ENCODE measurements around the gene NFIA.

NFIA gene

DNA sequence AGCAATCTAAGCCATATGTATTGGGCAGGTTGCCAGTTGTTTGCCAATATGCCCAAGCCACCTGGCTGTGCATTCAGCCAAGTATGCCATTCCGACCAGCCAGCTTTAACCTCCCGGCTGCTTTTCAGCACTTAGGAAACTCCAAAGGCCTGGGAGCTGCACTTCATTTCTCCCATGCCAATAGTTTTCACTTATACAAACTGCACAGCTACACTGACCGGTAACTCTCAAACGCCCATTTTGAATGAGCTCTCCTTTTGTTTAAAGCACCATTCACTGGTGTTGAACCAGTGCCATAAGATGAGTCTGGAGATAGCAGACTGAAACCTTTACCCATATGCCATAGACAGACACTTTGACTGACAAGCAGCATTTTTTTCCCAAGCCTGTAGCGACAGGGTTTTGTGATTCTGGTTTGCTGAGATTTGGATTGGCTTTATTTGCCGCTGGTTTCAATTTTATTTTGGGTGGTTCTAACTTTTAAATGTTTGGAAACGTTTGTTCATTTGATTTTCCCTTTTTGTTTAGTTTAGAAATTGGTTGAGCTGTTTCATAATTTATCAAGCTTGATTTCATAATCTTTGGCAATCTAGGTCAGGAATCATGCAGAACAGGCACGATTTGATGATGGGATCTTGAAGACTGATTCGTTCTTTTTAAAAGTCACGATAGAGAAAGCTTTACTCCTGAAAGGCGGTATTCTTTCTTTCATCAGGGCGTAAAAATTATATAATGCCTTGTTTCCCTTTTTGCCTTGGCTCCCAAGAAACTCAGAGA lies 144.6 kb downstream of the NFIA start:
- no peak for DNase-seq

DNA sequence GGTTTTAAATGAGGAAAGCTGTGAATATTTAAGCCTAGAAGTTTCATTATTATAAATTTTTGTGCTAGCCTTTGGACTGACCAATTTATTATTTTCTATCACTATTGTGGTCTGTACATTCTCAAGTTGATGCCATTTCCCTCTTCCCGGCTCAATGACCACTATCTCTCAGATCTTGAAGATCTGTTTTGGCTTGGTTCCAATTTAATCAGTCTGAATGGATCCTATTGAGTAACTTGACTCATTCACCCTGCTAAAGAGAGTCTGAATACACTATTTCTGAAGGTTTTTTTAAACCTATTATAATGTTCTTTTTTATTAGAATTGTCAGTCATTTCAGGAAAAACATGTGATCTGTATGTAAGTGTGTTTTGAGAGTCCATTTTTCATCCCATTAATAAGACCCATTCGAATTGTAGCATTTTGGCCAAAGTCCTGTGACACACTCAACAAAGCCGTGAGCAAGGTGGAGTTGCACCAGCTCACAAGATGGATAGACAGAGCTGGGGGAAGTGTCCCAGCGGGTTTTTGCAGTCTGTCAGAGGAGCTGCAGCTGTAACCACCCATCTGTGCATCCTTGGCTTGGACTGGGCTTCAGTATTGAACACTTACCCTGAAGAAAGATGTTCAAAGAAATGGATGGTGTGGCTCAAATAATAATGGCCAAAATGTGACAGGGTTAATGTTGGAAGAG lies 145.6 kb downstream of the NFIA start:
- no peak for DNase-seq

DNA sequence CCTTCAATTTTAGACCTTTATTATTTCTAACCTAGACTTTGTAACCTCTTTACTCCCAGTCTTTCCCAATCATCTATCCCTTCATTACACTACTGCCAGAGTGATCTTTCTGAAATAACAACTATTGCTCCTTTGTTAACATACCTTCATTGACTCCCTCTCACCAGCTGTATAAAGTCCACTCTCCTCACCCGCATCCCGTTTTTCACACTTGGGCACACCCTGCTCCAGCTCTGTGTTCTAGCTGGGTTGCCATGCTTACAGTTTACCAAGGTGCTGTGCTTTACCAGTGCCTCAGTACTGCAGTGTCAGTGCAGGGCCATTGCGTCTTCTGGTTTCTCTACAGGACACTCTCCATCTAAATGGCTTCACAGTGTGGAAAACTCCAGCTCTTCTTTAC lies 148.2 kb downstream of the NFIA start:
- no peak for DNase-seq

DNA sequence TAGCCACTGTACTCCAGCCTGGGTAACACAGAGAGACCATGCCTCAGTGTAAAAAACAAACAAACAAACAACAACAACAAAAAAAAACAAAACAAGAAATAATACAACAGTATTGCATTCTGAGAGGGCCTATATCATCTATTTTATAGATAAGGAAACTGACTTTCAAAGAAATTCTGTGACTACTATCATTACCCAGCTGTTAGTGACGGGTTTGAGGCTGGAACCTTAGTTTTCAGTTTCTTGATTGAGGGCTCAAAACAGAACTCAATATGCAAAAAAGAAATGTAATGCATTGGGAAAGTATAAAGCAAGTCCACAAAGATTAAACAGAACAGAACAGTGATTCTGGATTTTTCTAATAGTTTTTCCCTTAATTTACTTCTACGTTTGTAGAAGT lies 149.4 kb downstream of the NFIA start:
- DNase-seq = no peak

DNA sequence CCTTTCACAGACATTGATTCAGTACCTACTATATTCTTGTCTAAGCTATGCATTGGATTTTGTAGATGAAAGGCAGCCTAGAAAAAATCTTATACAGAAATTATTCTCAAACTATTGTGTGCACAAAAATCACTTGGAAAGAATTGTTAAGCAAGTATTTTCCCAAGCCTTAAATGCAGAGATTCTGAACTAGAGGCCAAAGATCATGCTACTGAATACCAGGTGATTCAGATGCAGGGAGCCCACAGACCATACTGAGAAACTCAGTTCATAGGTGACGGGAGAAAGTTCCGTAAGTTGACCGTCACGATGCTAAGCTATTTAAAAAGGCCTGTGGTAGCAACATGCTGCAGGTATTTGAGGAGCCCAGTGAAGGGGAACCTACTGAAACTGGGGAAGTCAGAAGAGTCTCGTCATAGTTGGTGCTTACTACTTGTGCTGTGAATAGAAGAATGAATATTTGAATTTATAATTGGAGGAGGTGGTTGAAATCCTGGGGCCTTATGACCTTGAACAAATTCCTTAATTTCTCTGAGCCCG lies 150.8 kb downstream of the NFIA start:
- DNase-seq = no peak

DNA sequence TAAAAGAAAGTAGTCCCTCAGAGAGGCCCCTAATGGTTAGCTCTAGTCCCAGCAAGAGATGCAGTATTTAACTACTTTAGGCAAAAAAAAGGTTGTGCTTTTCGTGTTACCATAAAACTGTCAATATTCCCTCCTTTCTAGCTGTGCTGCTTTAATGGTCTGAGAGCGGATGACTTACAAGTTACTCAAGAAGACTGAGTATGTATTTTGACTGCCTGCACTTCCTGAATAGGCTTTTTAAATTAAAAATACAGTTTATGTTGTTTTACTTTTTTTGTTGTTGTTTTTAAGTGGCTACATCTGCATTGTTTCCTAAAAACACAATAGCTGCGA lies 152.2 kb downstream of the NFIA start:
- no peak for DNase-seq

DNA sequence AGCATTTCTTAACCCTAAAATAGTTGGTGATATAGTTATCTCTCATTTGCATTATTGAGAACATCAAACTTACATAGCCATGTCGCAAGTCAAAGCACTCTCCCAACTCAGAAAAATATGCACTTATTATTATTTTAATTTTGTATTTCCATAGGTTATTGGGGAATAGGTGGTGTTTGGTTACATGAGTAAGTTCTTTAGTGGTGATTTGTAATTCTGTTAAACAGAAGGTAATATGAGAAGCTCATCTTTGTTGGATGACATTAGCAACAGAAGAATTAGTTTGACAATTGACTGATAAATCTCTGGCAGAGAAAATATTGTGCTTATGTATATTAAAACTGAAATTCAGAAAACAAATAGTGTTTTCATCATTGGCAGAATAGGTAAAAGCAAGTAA lies 154.8 kb downstream of the NFIA start:
- no peak for DNase-seq

DNA sequence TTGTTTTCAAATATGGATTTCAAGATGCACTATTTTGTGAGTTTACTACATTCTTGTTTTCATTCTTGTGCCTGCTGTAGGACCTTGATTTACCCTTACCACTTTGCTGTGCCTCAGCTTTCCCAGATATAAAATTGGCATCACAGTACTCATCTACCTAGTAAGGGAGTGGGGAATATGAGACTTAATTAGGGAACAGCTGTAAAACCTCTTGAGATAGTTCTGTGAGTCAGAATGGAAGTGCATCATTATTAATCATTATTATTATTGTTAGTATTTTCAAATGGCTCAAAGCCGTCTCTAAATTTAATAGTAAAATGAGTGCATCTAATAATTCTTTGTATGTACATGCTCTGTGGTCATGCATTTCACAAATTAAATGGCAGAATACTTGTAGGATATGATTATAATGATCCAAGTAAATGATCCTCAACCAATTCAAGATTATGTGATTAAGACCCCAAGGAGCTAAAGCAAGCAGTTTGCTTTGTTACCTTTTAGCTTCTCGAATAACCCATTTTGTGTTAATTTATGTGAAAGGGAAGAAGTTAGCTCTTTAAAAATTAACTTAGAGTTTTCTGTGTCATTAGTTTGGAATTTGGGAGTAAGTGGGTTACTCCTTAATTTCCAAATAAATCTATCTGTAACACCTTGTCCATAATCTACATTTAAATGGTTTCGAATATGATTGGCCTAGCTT lies 155.4 kb downstream of the NFIA start:
- no peak for DNase-seq

DNA sequence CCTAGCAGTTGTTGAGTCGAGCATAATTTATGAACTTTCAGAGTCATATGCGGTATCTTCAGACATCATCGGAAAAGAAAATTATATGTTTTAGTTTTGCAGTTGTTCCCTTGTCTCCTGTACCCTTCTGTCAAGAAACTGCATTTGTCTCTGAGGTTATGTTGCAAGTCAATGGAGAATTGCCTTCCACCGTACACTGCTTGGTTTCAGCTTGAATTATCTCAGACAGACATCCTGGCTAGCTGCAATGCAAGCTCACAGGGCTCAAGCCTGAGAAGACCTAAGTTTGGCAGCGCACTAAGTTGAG lies 156.0 kb downstream of the NFIA start:
- DNase-seq = no peak

DNA sequence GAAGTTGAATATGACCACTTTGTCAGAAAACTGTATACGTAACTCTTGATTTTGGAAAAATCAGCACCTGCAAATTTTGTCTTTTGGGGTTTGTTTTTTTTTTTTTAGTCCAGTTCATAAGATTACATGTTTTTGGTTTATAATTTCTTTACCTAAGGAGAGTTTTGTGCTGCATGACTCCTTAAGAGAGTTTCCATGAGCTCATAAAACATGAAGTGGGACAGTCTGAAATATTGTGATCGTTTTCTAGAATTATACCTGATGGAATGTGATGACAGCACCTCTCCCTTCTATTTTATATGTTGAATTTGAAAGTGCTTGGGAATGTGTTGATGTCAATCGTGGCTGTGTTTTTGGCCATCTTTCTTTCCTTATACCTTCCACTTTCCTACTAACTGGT lies 158.5 kb downstream of the NFIA start:
- no peak for DNase-seq

DNA sequence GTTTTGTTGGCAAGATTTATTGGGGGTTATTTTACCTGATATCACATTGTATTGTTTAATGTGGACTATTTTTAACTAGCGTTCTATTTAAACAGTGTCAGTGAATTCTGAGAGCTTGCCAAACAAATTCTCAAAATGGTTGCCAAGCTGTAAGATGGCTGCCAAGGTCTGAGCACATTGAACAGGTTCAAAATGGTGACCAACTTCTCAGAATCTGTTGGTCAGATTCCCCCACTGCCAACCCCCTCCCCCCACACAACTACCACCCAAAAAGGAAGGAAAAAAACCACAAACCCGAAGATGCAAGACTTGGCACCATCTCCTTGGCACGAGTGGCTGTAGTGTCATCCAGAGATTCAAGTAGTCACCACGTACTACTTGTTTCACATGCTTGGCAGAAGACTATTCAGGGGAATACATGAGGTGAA lies 159.1 kb downstream of the NFIA start:
- no peak for DNase-seq

DNA sequence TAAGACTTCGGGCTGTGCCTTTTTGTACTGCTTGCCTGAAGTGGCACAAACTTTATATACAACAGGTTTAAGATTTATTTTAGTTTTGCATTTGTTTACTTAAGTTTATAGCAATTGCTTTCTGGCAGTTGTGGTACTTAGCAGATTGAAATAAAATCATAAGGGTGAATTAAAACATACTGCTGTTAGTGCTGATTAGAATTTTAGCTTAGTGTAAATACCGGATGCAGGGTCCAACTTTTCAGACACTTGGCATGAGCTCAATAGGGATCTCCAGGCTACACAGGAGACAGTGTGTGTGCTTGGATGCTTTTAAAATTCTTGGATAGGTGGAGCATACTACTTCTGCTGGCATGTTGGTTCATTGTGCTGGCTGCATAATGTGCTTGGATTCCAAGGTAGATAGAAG lies 159.6 kb downstream of the NFIA start:
- no peak for DNase-seq

DNA sequence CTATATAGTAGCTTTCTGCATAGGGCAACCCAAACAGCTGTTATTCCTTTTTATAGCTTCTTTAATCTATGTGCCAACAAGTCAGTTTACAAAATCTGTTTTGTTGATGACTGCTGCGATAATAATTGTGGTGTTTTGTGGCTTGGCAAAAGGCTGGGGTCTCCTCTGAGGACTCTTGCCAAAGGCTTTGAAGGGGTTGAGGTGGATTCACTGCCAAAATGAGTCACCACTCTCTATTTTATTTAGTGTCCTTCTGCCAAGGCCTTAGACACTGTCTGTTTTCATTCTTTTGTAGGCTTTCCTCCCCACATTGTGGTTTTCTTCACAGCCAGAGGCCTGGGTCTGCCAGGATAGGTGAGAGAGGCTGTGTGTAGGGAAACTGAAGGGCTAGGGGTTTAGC lies 161.8 kb downstream of the NFIA start:
- no peak for DNase-seq

DNA sequence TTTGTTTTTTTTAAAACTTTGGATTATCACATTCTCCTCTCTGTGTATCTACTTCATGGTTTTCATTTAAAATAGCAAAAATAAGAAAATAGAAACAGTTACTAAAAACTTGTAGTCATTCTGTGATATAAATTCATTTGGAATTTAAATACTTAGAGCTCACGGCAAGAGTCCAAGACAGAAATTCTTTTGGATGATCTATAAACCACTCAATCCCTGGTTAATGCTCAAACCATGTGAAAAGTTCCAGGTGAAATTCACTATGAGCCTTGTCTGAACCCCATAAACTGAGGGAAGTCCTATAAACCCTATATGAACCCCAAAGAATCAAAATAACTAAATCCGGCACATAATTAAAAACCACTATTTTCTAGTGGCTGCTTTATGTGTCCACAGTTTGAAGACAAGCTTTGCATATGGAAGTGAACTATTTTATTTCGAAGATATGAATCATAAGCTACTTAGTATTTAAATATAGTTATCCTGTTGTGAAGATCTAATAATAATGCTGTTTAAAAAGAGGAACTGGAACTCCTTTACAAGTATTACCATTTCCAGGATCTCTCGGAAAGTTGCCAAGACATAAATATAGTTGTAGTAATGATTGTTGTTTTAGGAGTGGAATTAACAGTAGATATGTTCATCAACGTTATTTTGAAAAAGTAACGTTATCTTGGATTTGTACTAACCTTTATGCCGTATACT lies 163.5 kb downstream of the NFIA start:
- DNase-seq = no peak

DNA sequence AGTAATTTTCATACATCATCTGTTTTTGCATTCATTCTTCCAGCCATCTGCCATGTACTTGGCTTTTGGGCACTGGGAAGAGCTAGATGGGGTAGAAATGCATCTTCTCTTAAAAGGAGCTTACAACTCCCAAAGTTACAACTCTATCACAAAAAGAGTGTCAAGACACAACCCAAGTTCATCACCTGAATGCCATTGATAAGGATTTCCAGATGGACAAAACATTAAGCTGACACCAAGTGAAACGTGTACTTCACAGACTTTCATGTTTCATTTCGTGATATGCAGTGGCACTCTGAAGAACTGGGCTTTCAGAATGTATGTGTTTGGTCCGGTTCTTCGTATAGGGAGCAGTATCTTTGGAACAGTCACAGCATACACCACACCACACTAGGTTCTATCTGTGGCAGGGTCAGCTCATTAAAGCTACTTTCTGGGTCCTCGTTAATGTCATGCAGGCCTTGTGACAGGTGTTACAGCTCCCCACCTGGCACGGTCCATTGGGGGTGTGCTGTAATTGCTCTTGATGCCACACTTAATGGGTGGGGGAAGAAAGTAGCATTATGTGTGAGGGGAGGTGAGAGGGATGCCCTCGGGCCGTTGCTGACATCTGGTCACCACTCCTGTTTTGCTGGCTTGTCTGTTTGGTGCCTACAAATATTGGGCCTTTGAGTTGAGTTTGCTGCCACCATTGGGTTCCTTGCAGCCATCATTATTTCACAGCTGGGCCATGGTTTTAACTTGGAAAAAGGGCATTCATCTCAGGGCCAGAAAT lies 164.9 kb downstream of the NFIA start:
- DNase-seq = no peak

DNA sequence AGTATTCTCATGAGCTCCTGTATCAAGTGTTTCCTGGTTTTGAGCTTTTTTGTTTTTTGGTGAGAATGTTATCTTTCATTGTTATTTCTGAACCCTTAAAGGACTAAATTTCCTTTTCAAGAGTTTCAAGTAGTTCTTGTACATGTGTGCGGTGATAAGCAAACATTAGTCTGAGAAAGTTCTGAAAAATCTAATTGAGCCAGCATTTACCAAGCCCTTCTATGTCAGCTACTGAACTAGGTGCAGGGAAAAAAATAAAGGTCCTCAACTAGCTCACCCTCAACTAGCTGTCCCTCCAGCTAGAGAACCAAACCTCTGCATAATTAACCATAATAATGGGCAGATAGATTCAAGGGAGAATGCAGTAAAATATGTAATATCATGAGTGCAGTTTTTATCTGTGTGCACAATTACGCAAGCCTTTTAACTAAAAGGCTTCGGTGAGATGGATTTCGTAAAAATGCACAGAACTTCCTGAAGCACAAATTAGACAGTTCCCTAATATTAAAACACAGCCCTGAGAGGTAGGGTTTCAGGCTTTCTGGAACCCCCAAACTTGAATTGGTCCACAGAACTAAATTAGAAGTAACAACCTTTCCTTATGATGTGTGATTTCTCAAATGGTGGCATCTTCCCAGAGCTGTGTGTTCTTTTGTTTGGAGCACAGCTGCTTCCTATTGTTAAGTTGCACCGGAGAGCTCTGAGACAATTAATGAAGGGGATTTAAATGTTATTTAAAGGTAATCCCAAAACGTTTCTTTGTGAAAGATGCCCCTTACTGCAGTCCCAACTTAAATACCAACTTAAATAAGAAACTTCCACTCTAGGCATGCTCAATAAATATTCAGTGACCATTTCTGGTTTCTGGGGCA lies 165.8 kb downstream of the NFIA start:
- no peak for DNase-seq

DNA sequence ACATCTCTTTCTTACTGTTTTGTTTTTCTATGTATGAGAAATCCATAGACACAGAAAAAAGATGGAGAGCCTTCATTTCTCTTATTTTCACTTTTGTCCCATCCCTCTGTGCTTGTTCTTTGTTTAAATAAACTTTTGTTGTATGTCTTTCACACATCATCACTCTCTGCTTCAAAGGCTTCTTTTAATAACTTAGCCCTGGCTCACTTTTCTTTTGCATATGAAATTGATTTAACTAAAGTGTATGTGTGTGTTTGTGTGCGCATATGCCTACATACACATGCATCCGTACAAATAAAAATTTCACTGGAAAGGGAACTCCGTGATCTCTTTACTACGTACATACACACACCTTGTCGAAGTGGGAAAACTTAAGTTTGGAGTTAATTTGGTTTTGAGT lies 168.6 kb downstream of the NFIA start:
- DNase-seq = no peak

DNA sequence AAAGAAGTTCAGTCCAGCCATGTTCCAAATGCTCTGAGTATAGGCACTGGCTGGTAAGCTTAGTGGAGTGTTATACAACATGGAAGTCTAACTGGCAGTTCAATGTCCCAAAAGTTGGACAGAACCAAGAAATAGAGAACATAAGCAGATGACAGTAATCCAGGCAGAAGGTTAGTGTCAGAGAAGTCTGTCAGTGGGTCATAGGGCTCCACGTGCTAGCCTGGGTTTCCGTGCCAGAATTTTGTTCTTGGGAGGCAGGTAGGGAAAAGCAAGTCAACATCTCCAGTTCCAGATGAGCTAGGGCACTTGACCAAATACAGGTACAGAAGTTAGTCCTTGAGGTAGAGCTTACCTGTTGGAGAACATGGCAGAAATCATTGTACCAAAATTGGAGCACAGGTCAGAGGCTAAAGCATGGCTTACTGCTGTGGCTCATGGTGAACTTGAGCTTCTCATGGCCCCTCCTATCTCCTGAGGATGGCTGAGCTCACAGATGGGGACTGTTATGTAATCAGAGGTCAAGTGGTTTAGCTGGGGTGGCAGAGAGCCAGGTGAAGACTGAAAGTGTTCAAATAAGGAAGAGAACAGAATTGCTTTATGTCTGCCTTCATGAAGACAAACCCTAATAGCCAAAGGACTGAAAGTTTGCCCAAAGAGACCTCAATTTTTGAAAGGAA lies 170.8 kb downstream of the NFIA start:
- DNase-seq = no peak

DNA sequence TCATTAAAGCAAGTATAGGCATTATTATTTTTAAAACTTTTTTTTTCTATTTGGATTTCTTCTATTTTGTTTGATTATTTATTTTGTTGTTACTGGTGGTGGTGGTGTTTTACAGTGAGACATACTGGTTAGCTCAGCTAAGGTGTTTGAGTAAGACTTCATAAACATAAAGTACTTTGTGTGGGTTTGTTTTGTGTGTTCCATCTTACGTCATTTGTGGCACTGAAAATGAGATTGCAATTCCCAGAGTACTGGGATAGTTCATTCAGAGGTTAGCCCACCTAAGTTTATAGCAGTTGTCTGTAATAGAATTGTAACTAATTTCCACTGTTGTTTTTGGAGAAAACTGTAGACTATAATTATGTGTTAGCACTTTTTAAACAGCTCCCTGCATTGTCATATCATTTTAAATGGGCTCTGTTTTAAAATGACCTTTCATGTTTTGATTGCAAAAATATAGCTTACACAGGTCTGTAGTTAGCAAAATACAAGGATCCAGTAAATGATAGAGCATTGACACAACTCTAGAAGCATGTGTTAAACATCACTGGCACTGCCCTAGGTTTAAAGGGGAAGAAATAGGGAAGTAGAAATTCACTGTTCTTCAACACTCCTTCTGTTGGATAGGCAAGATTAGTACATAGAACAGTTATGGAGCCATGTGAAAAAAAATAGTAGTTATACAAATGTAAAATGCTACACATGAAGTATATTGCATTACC lies 171.7 kb downstream of the NFIA start:
- no peak for DNase-seq

DNA sequence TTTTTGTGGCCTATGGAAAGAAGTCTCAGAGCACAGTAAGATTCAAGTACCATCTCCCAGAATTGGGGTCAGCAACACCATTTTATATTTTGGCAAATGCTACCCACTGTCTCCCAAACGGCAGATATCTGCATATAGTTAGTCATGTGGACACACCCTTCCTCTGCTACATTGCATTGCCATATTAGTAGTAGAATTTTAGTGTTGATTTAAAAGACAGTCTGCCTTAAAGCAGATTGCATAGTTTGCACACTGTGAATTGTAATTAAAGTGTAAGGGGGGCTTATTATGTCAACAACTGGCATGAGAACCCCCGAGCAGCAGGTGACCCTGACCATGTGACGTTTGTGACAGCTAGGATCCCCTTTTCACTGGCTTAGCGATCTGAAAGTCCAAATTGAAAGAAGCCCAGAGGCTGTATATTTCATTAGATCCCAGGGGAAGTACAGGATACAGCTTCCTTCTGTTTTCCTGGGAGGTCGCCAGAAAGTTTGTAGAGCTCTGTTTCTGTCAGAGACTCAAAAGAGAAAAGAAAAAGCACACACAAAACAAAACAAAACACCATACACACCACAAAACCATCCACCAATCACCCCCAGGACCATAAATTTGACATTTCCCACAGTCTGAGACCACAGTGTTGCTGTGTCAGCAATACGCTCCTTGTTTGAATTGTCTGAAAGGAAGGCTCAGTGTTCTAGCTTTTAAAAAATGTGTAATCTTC lies 172.4 kb downstream of the NFIA start:
- DNase-seq = no peak

All from activated naive CD4-positive, alpha-beta T cell treated with anti-CD3 and anti-CD28 coated beads, Interleukin-2, amount 50 U/mL, for 16 hours (primary cell).